SK-N-SH (cell line): ENCODE measurements around the gene SCN3A. TPM values are rescaled to one million over a fixed set of nuclear protein-coding genes. Genes with fewer than 3 reads are reported as not detected.

Experiments used
- CTCF ChIA-PET: fragments of 300-600, 350-600 bp; formaldehyde crosslinking; extraction: SDS; loops from one replicate; lab custom pipeline; 2021; lab: Yijun Ruan, JAX
- POLR2A ChIA-PET: fragments of 350-600 bp; sonication (Branson Sonifier 250); formaldehyde crosslinking; extraction: SDS; loops from one replicate; lab custom pipeline; 2020; ENCODE audit warnings: antibody characterized with exemption, inconsistent platforms; lab: Yijun Ruan, JAX
- DNase-seq: peaks from one replicate; pipeline ENCODE4 v3.0.0; 2012
- H2AFZ ChIP-seq: fragments of 200-600 bp; sonication (generic); 2 replicates; pipeline ENCODE4 v1.8.1; 2016; ENCODE audit warnings: antibody characterized with exemption, mild to moderate bottlenecking, low read depth
- H3F3A ChIP-seq: fragments of 200-600 bp; sonication (generic); replicated peaks from 2 replicates; pipeline ENCODE3; 2016; ENCODE audit warnings: antibody characterized with exemption, mild to moderate bottlenecking; ENCODE audit not compliant: insufficient read depth
- H3K27ac ChIP-seq, 2 experiments: fragments of 200-500 bp in 1 of 2; fragments of 200-600 bp in 1 of 2; sonication (Bioruptor generic) in 1 of 2; sonication (generic), shearing (Covaris generic) in 1 of 2; 2 replicates each; pipeline versions ENCODE4 v1.5.1 to v1.6.1; 2014 to 2016; ENCODE audit warnings: low read depth in 2 of 2, inconsistent platforms in 1 of 2, low read length in 1 of 2, mild to moderate bottlenecking in 1 of 2, mixed read lengths in 1 of 2
- H3K27me3 ChIP-seq: fragments of 200-600 bp; sonication (generic), shearing (Covaris generic); 2 replicates; pipeline ENCODE4 v1.6.1; 2016; ENCODE audit warnings: mixed run types; ENCODE audit not compliant: insufficient read depth
- H3K36me3 ChIP-seq, 2 experiments: fragments of 200-500 bp in 1 of 2; fragments of 200-600 bp in 1 of 2; sonication (Bioruptor generic) in 1 of 2; sonication (generic) in 1 of 2; replicated peaks in 1 of 2; 2 replicates each; pipeline versions ENCODE3 to v1.5.1; 2014 to 2016; ENCODE audit warnings: low read length in 1 of 2, mild to moderate bottlenecking in 1 of 2; ENCODE audit not compliant: insufficient read depth in 2 of 2, control insufficient read depth in 1 of 2
- H3K4me1 ChIP-seq, 2 experiments: fragments of 200-500 bp in 1 of 2; fragments of 200-600 bp in 1 of 2; sonication (Bioruptor generic) in 1 of 2; sonication (generic), shearing (Covaris generic) in 1 of 2; 2 replicates each; pipeline versions ENCODE4 v1.5.1 to v1.6.1; 2014 to 2016; ENCODE audit warnings: low read depth in 1 of 2, low read length in 1 of 2, mixed run types in 1 of 2; ENCODE audit not compliant: insufficient read depth in 2 of 2, control insufficient read depth in 1 of 2
- H3K4me2 ChIP-seq: fragments of 200-600 bp; sonication (generic), shearing (Covaris generic); 2 replicates; pipeline ENCODE4 v1.6.1; 2017; ENCODE audit warnings: mixed run types
- H3K4me3 ChIP-seq, 2 experiments: fragments of 200-500 bp in 1 of 2; fragments of 200-600 bp in 1 of 2; sonication (Bioruptor generic) in 1 of 2; sonication (generic), shearing (Covaris generic) in 1 of 2; 2 replicates each; pipeline versions ENCODE4 v1.5.1 to v1.8.1; 2014 to 2016; ENCODE audit warnings: low read depth in 2 of 2, inconsistent platforms in 1 of 2, low read length in 1 of 2, mild to moderate bottlenecking in 1 of 2, mixed read lengths in 1 of 2, moderate library complexity in 1 of 2
- H3K79me2 ChIP-seq: fragments of 200-600 bp; sonication (generic); 2 replicates; pipeline ENCODE4 v1.8.1; 2017; ENCODE audit warnings: mild to moderate bottlenecking; ENCODE audit not compliant: insufficient read depth
- H3K9ac ChIP-seq: fragments of 200-600 bp; sonication (generic); 2 replicates; pipeline ENCODE4 v1.6.1; 2017; ENCODE audit warnings: mixed run types
- H3K9me2 ChIP-seq: fragments of 200-600 bp; sonication (generic); 2 replicates; pipeline ENCODE4 v1.6.1; 2017; ENCODE audit warnings: mixed run types
- H3K9me3 ChIP-seq: fragments of 200-600 bp; sonication (generic); 2 replicates; pipeline ENCODE4 v1.6.1; 2017; ENCODE audit warnings: mixed run types, mild to moderate bottlenecking, moderate library complexity
- H4K20me1 ChIP-seq: fragments of 200-600 bp; sonication (generic); 2 replicates; pipeline ENCODE4 v1.6.1; 2017; ENCODE audit warnings: mild to moderate bottlenecking, mixed run types; ENCODE audit not compliant: insufficient read depth
- ELF1 ChIP-seq: IDR thresholded peaks from 2 replicates; pipeline ENCODE4 v1.4.0; 2012
- EP300 ChIP-seq, 2 experiments: IDR thresholded peaks; 2 replicates each; pipeline versions ENCODE4 v1.4.0 to v1.6.1; 2012; ENCODE audit warnings: borderline replicate concordance in 1 of 2, low read depth in 1 of 2, low read length in 1 of 2
- EZH2phosphoT487 ChIP-seq: fragments of 200-600 bp; sonication (generic); IDR thresholded peaks from 2 replicates; pipeline ENCODE4 v1.6.1; 2017; ENCODE audit warnings: low read depth, mixed run types, mild to moderate bottlenecking, antibody characterized with exemption, moderate library complexity, borderline replicate concordance
- GABPA ChIP-seq: IDR thresholded peaks from 2 replicates; pipeline ENCODE4 v1.4.0; 2012; ENCODE audit warnings: low read depth, mild to moderate bottlenecking
- GATA2 ChIP-seq: sonication (generic); formaldehyde crosslinking; IDR thresholded peaks from 2 replicates; pipeline ENCODE4 v1.5.0; 2020; ENCODE audit warnings: mild to moderate bottlenecking, missing genetic modification reagents
- MXI1 ChIP-seq: IDR thresholded peaks from 2 replicates; pipeline ENCODE4 v1.6.1; 2012; ENCODE audit warnings: mild to moderate bottlenecking, low read depth, low read length, improper control_type of control experiment
- NFIC ChIP-seq: IDR thresholded peaks from 2 replicates; pipeline ENCODE4 v1.4.0; 2012; ENCODE audit warnings: borderline replicate concordance
- POLR2AphosphoS5 ChIP-seq: IDR thresholded peaks from 2 replicates; pipeline ENCODE4 v1.6.1; 2012; ENCODE audit warnings: low read depth, low read length
- RCOR1 ChIP-seq: fragments of 150-350 bp; IDR thresholded peaks from 2 replicates; pipeline ENCODE4 v1.6.1; 2017; ENCODE audit warnings: antibody characterized with exemption, low read length
- RFX5 ChIP-seq: IDR thresholded peaks from 2 replicates; pipeline ENCODE4 v1.6.1; 2012; ENCODE audit warnings: mild to moderate bottlenecking, improper control_type of control experiment, low read length
- RXRA ChIP-seq: IDR thresholded peaks from 2 replicates; pipeline ENCODE4 v1.4.0; 2012; ENCODE audit warnings: low read depth, mild to moderate bottlenecking, borderline replicate concordance
- TAF1 ChIP-seq: IDR thresholded peaks from 2 replicates; pipeline ENCODE4 v1.6.1; 2012; ENCODE audit warnings: low read depth, mild to moderate bottlenecking, low read length, moderate library complexity, borderline replicate concordance
- TEAD4 ChIP-seq: IDR thresholded peaks from 2 replicates; pipeline ENCODE4 v1.4.0; 2012; ENCODE audit warnings: mild to moderate bottlenecking, borderline replicate concordance; ENCODE audit not compliant: insufficient read depth
- YY1 ChIP-seq: IDR thresholded peaks from 2 replicates; pipeline ENCODE4 v1.4.0; 2012; ENCODE audit warnings: low read depth, mild to moderate bottlenecking
- WGBS: methylation state at CpG from one replicate; pipeline ENCODE4 v1.1.6; 2017; ENCODE audit warnings: low lambda C conversion rate; 5-methylcytosine and 5-hydroxymethylcytosine counted together
- polyA plus RNA-seq, 3 experiments: library from polyadenylated mRNA; depleted of rRNA; stranded (reverse); fragments of >200 nt; gene quantifications; 2 replicates each; pipeline ENCODE4 v1.2.3, GENCODE V29; 2012
- TF ChIP-seq, protein P1 (sequence below): IDR thresholded peaks from 2 replicates; pipeline ENCODE4; 2012
- TF ChIP-seq, protein P2 (sequence below): fragments of 150-350 bp; IDR thresholded peaks from 2 replicates; pipeline ENCODE4 v1.6.1; 2017; ENCODE audit warnings: antibody characterized with exemption, low read length, low read depth, borderline replicate concordance
- TF ChIP-seq, protein P3 (sequence below): IDR thresholded peaks from 2 replicates; pipeline ENCODE4 v1.4.0; 2012; ENCODE audit warnings: low read depth, borderline replicate concordance

The SCN3A gene
- polyA plus RNA-seq, 1 of the 3 experiments (the other 2 are of a cell fraction): 0.33 TPM

- TF ChIP-seq GATA2: no peak
- no peak for TF ChIP-seq NFIC
- TF ChIP-seq RCOR1: no peak
- TF ChIP-seq EP300 (IDR thresholded peaks at IDR 0.05; ENCODE audit: borderline replicate concordance in 1 of 2, low read depth in 1 of 2, low read length in 1 of 2): no peak
- TF ChIP-seq RXRA: no peak
- TF ChIP-seq, all 33 proteins: peak for 0
- H2AFZ ChIP-seq: 0 out of 2 replicates have a peak overlapping the region, but pooled peaks have one; percentile 92
- WGBS: 94% methylated on average over 1 of the region's 1 CpG
- no peaks in the 10 kb centered on the region; the same call in 1 of the 2 replicates for H3K9me3 ChIP-seq
- CTCF ChIA-PET: interaction anchor here (1.0 to 5.1 kb wide), 6 partner anchors 19 to 136 kb away, joined by 3 to 39 read pairs (median 4); no protein-coding TSS in a partner anchor
- H3K4me3 ChIP-seq: no peak overlapping the region
- H3K79me2 ChIP-seq: no peaks in the 10 kb centered on the region
- H3K36me3 ChIP-seq: no peaks in the 10 kb centered on the region
- H3K27me3 ChIP-seq: no peaks in the 10 kb centered on the region
- no peaks in the 10 kb centered on the region for H4K20me1 ChIP-seq
- no peak overlapping the region for H3K9ac ChIP-seq
- peak overlapping the region in 1 of 2 experiments; percentile 92; a peak in 2 of 4 replicates for H3K27ac ChIP-seq
- peaks cover 2% of the 10 kb centered on the region for H3F3A ChIP-seq
- no peaks in the 10 kb centered on the region for H3K9me2 ChIP-seq
- no peak for DNase-seq
- H3K4me2 ChIP-seq: no peak overlapping the region
- H3K4me1 ChIP-seq: peaks cover 0 to 20% of the 10 kb centered on the region in 2 experiments; a peak in 2 of 4 replicates
- POLR2A ChIA-PET: no interaction called here
Observed at GRCh38 chr2:165069151-165069550, 134.7 kb downstream of the SCN3A start.

DNA sequence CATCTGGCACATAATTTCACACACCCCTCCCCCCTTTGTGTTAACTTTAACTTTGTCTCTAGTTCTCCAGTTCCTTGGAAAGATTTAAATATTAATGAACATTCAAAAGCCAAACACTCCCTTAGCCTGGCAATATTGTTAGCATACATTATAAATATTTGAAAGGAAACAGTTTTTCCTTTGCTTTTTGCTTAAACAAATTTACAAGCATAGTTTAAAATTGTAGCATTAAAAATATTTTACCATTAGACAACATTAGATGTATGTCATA, 135.4 kb downstream of the SCN3A start:
- peak overlapping the region; percentile 26 to 92; a peak in 3 of 4 replicates for H3K27ac ChIP-seq
- TF ChIP-seq TEAD4 (no peak), YY1 (no peak), ELF1 (no peak), TAF1 (no peak), RXRA (no peak), POLR2AphosphoS5 (no peak), RFX5 (no peak), EZH2phosphoT487 (no peak), GABPA (no peak), RCOR1 (no peak), MXI1 (no peak; the same call in 1 of the 2 replicates)
- TF ChIP-seq, protein P1, sequence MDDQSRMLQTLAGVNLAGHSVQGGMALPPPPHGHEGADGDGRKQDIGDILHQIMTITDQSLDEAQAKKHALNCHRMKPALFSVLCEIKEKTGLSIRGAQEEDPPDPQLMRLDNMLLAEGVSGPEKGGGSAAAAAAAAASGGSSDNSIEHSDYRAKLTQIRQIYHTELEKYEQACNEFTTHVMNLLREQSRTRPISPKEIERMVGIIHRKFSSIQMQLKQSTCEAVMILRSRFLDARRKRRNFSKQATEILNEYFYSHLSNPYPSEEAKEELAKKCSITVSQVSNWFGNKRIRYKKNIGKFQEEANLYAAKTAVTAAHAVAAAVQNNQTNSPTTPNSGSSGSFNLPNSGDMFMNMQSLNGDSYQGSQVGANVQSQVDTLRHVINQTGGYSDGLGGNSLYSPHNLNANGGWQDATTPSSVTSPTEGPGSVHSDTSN: no peak
- TF ChIP-seq, protein P2, sequence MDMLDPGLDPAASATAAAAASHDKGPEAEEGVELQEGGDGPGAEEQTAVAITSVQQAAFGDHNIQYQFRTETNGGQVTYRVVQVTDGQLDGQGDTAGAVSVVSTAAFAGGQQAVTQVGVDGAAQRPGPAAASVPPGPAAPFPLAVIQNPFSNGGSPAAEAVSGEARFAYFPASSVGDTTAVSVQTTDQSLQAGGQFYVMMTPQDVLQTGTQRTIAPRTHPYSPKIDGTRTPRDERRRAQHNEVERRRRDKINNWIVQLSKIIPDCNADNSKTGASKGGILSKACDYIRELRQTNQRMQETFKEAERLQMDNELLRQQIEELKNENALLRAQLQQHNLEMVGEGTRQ: no peak
- TF ChIP-seq, protein P3, sequence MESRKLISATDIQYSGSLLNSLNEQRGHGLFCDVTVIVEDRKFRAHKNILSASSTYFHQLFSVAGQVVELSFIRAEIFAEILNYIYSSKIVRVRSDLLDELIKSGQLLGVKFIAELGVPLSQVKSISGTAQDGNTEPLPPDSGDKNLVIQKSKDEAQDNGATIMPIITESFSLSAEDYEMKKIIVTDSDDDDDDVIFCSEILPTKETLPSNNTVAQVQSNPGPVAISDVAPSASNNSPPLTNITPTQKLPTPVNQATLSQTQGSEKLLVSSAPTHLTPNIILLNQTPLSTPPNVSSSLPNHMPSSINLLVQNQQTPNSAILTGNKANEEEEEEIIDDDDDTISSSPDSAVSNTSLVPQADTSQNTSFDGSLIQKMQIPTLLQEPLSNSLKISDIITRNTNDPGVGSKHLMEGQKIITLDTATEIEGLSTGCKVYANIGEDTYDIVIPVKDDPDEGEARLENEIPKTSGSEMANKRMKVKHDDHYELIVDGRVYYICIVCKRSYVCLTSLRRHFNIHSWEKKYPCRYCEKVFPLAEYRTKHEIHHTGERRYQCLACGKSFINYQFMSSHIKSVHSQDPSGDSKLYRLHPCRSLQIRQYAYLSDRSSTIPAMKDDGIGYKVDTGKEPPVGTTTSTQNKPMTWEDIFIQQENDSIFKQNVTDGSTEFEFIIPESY: no peak
- no peak for DNase-seq
- H3K4me1 ChIP-seq: peaks cover 0 to 23% of the 10 kb centered on the region in 2 experiments; a peak in 2 of 4 replicates
- H3K79me2 ChIP-seq: no peaks in the 10 kb centered on the region
- no peaks in the 10 kb centered on the region for H3K9me2 ChIP-seq
- H3F3A ChIP-seq: peaks cover 2% of the 10 kb centered on the region
- H3K4me3 ChIP-seq: peak overlapping the region; percentile 28 to 44
- ChIA-PET POLR2A (interaction anchor here (1.0 kb wide), 1 partner anchor 51 kb away, joined by 4 read pairs; no protein-coding TSS in a partner anchor), CTCF (interaction anchor here (0.9 to 5.1 kb wide), 5 partner anchors 51 to 136 kb away, joined by 3 to 39 read pairs (median 3); partner anchors contain the start of gene SCN3A)
- H3K36me3 ChIP-seq: no peaks in the 10 kb centered on the region
- no peaks in the 10 kb centered on the region; the same call in 1 of the 2 replicates for H3K9me3 ChIP-seq
- peak overlapping the region; percentile 10; the same call in 1 of the 2 replicates for H3K9ac ChIP-seq
- peak overlapping the region; percentile 92 for H2AFZ ChIP-seq
- no peaks in the 10 kb centered on the region for H3K27me3 ChIP-seq
- no peaks in the 10 kb centered on the region for H4K20me1 ChIP-seq
- peak overlapping the region; percentile 71 for H3K4me2 ChIP-seq
